Urinary bladder (tissue), 4 donors: ENCODE data around the gene POFUT2. TPM values are rescaled to one million over a fixed set of nuclear protein-coding genes. Genes with fewer than 3 reads are reported as not detected.

Experiments
- DNase-seq: peaks from one replicate; pipeline ENCODE4 v3.0.0-alpha.2; 2015; ENCODE audit errors: extremely low spot score
- H3K27ac ChIP-seq: one replicate; pipeline ENCODE4 v1.5.1; 2013; ENCODE audit warnings: low read depth, mild to moderate bottlenecking, moderate library complexity
- H3K36me3 ChIP-seq: one replicate; pipeline ENCODE4 v1.6.1; 2013; ENCODE audit warnings: mild to moderate bottlenecking, moderate library complexity; ENCODE audit not compliant: insufficient read depth
- H3K4me1 ChIP-seq: one replicate; pipeline ENCODE4 v1.6.1; 2013; ENCODE audit warnings: mild to moderate bottlenecking, moderate library complexity; ENCODE audit not compliant: insufficient read depth
- H3K4me3 ChIP-seq: one replicate; pipeline ENCODE4 v1.5.1; 2013; ENCODE audit warnings: low read depth, low read length
- WGBS: extraction: QIAGEN DNeasy Blood & Tissue Kit; methylation state at CpG from one replicate; pipeline ENCODE4 v1.1.7; 2013; 5-methylcytosine and 5-hydroxymethylcytosine counted together
- polyA plus RNA-seq: library from polyadenylated mRNA; stranded (reverse); fragments of 200-250 nt; gene quantifications from one replicate; pipeline ENCODE4 v1.2.3, GENCODE V29; 2013
- total RNA-seq: library from RNA; depleted of rRNA; stranded (reverse); fragments of >200 nt; gene quantifications from one replicate; pipeline ENCODE4 v1.2.3, GENCODE V29; 2014
- donor health status: healthy with polysubstance abuse.
- donor health status: healthy.

POFUT2 gene
- total and polyA plus RNA-seq, 2 donors: 26.3 to 36.3 TPM

GRCh38 chr21:45226540-45227326 lies 61.0 kb downstream of the POFUT2 start:
- DNase-seq: no peak
- no peak overlapping the region for H3K4me3 ChIP-seq
- H3K4me1 ChIP-seq: no peaks in the 10 kb centered on the region
- no peaks in the 10 kb centered on the region for H3K36me3 ChIP-seq
- no peak overlapping the region for H3K27ac ChIP-seq
- 60% methylated on average over 15 of the region's 15 CpGs for WGBS

GRCh38 chr21:45225741-45226327 lies 61.9 kb downstream of the POFUT2 start:
- no peak for DNase-seq
- no peaks in the 10 kb centered on the region for H3K36me3 ChIP-seq
- H3K4me3 ChIP-seq: no peak overlapping the region
- 70% methylated on average over 16 of the region's 16 CpGs for WGBS
- H3K4me1 ChIP-seq: no peaks in the 10 kb centered on the region
- H3K27ac ChIP-seq: no peak overlapping the region

- Histone ChIP-seq H3K4me1 (no peaks in the 10 kb centered on the region), H3K27ac (no peak overlapping the region), H3K36me3 (no peaks in the 10 kb centered on the region), H3K4me3 (no peak overlapping the region)
- DNase-seq: no peak
- WGBS: 76% methylated on average over 11 of the region's 11 CpGs
Measured at GRCh38 chr21:45225041-45225740, 62.5 kb downstream of the POFUT2 start.

GRCh38 chr21:45224189-45224938 lies 63.3 kb downstream of the POFUT2 start:
- no peaks in the 10 kb centered on the region for H3K4me1 ChIP-seq
- no peak overlapping the region for H3K27ac ChIP-seq
- H3K4me3 ChIP-seq: no peak overlapping the region
- no peak for DNase-seq
- no peaks in the 10 kb centered on the region for H3K36me3 ChIP-seq
- WGBS: 79% methylated on average over 24 of the region's 24 CpGs

- H3K4me1 ChIP-seq: no peaks in the 10 kb centered on the region
- no peaks in the 10 kb centered on the region for H3K36me3 ChIP-seq
- DNase-seq: no peak
- 92% methylated on average over 36 of the region's 36 CpGs for WGBS
- H3K4me3 ChIP-seq: no peak overlapping the region
- no peak overlapping the region for H3K27ac ChIP-seq
Measured at GRCh38 chr21:45223236-45224185, 64.2 kb downstream of the POFUT2 start.

GRCh38 chr21:45222001-45222400 lies 65.7 kb downstream of the POFUT2 start:
- Histone ChIP-seq H3K36me3 (peaks cover 2% of the 10 kb centered on the region), H3K4me1 (no peaks in the 10 kb centered on the region), H3K27ac (no peak overlapping the region), H3K4me3 (no peak overlapping the region)
- 94% methylated on average over 15 of the region's 15 CpGs for WGBS
- no peak for DNase-seq

- Histone ChIP-seq H3K36me3 (peaks cover 2% of the 10 kb centered on the region), H3K27ac (no peak overlapping the region), H3K4me3 (no peak overlapping the region), H3K4me1 (no peaks in the 10 kb centered on the region)
- 93% methylated on average over 29 of the region's 29 CpGs for WGBS
- DNase-seq: no peak
Measured at GRCh38 chr21:45220714-45221490, 66.8 kb downstream of the POFUT2 start.

GRCh38 chr21:45220071-45220481 lies 67.6 kb downstream of the POFUT2 start:
- H3K36me3 ChIP-seq: peaks cover 2% of the 10 kb centered on the region
- no peak overlapping the region for H3K27ac ChIP-seq
- 75% methylated on average over 4 of the region's 4 CpGs for WGBS

GRCh38 chr21:45219517-45219916 lies 68.2 kb downstream of the POFUT2 start:
- Histone ChIP-seq H3K4me1 (no peaks in the 10 kb centered on the region), H3K4me3 (no peak overlapping the region), H3K36me3 (peaks cover 2% of the 10 kb centered on the region), H3K27ac (no peak overlapping the region)
- WGBS: 87% methylated on average over 6 of the region's 6 CpGs
- no peak for DNase-seq

More at GRCh38 chr21:45220071-45220481, 67.6 kb downstream of the POFUT2 start:
- Histone ChIP-seq H3K4me3 (no peak overlapping the region), H3K4me1 (no peaks in the 10 kb centered on the region)
- DNase-seq: no peak

GRCh38 chr21:45217010-45217409 lies 70.7 kb downstream of the POFUT2 start:
- Histone ChIP-seq H3K4me3 (no peak overlapping the region), H3K4me1 (no peaks in the 10 kb centered on the region), H3K36me3 (peaks cover 2% of the 10 kb centered on the region), H3K27ac (no peak overlapping the region)
- WGBS: 83% methylated on average over 1 of the region's 1 CpG
- no peak for DNase-seq

GRCh38 chr21:45215213-45215612 lies 72.5 kb downstream of the POFUT2 start:
- Histone ChIP-seq H3K27ac (no peak overlapping the region), H3K4me1 (no peaks in the 10 kb centered on the region), H3K36me3 (peaks cover 2% of the 10 kb centered on the region), H3K4me3 (no peak overlapping the region)
- no peak for DNase-seq
- 74% methylated on average over 2 of the region's 2 CpGs for WGBS
